Measurements from ENCODE around the gene HECTD4.
"Not testable (repeated sequence)": the region's sequence is repeated elsewhere in the genome, so short reads cannot be mapped to it uniquely, and the experiment has no call there.

The HECTD4 gene

DNA sequence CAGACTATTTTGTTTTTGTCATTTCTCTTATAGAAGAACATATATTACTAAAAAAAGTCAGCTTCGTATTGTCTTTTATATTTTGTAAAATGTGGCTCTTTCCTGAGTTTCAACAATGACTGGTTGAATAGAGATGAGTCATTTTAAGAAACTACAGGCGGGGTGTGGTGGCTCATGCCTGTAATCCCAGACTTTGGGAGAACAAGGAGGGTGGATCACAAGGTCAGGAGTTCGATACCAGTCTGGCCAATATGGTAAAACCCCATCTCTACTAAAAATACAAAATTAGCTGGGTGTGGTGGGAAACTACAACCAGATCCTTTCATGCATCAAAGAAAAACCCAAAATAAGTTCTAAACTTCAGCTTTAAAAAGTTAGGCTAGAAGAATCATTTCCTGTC lies 28.8 kb downstream of the HECTD4 start:
- Histone ChIP-seq H3K9ac (no peak overlapping the region), H3K4me3 (ENCODE audit: low read depth, low read length) (no peak overlapping the region), H3K36me3 (ENCODE audit: control insufficient read depth, insufficient read depth, low read length) (no peaks in the 10 kb centered on the region), H3K4me1 (peaks cover 4% of the 10 kb centered on the region), H3K27ac (no peak overlapping the region), H3K79me2 (peaks cover 50% of the 10 kb centered on the region), H3K9me3 (ENCODE audit: control insufficient read depth, low read length) (no peaks in the 10 kb centered on the region), H3K27me3 (ENCODE audit: control insufficient read depth, insufficient read depth, low read length) (no peaks in the 10 kb centered on the region), H2AFZ (no peak overlapping the region), H3K4me2 (ENCODE audit: low read length) (no peak overlapping the region)
- TF ChIP-seq, protein P1, sequence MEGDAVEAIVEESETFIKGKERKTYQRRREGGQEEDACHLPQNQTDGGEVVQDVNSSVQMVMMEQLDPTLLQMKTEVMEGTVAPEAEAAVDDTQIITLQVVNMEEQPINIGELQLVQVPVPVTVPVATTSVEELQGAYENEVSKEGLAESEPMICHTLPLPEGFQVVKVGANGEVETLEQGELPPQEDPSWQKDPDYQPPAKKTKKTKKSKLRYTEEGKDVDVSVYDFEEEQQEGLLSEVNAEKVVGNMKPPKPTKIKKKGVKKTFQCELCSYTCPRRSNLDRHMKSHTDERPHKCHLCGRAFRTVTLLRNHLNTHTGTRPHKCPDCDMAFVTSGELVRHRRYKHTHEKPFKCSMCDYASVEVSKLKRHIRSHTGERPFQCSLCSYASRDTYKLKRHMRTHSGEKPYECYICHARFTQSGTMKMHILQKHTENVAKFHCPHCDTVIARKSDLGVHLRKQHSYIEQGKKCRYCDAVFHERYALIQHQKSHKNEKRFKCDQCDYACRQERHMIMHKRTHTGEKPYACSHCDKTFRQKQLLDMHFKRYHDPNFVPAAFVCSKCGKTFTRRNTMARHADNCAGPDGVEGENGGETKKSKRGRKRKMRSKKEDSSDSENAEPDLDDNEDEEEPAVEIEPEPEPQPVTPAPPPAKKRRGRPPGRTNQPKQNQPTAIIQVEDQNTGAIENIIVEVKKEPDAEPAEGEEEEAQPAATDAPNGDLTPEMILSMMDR (IDR thresholded peaks at IDR 0.05), result no peak

DNA sequence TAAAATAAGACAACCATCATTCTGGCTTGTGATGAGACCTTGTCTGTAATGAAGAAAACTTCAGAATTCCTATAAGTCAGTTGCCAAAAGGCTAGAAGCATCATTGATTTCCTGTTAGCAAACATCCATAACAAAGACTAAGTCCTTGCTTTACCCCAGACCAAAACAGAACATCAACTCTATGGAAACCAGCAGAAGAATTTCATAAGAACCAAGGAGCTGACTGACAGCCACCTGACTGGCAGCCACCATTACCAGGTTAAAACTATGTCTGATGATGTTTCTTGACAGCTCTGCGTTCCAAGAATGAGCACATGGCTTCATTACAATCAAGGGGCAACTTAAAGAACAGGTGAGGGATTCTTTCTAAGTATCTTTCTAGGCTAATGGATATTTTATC lies 29.3 kb downstream of the HECTD4 start:
- H3K36me3 ChIP-seq (ENCODE audit: control insufficient read depth, insufficient read depth, low read length), result no peaks in the 10 kb centered on the region
- H3K27me3 ChIP-seq (ENCODE audit: control insufficient read depth, insufficient read depth, low read length), result no peaks in the 10 kb centered on the region
- H3K4me3 ChIP-seq (ENCODE audit: low read depth, low read length), result no peak overlapping the region
- H3K9ac ChIP-seq, result no peak overlapping the region
- H3K4me1 ChIP-seq, result peaks cover 4% of the 10 kb centered on the region
- H2AFZ ChIP-seq, result no peak overlapping the region
- TF ChIP-seq, protein P1 (IDR thresholded peaks at IDR 0.05), result no peak
- peaks cover 53% of the 10 kb centered on the region for H3K79me2 ChIP-seq
- H3K4me2 ChIP-seq (ENCODE audit: low read length), result no peak overlapping the region
- no peak overlapping the region for H3K27ac ChIP-seq
- H3K9me3 ChIP-seq (ENCODE audit: control insufficient read depth, low read length), result no peaks in the 10 kb centered on the region

DNA sequence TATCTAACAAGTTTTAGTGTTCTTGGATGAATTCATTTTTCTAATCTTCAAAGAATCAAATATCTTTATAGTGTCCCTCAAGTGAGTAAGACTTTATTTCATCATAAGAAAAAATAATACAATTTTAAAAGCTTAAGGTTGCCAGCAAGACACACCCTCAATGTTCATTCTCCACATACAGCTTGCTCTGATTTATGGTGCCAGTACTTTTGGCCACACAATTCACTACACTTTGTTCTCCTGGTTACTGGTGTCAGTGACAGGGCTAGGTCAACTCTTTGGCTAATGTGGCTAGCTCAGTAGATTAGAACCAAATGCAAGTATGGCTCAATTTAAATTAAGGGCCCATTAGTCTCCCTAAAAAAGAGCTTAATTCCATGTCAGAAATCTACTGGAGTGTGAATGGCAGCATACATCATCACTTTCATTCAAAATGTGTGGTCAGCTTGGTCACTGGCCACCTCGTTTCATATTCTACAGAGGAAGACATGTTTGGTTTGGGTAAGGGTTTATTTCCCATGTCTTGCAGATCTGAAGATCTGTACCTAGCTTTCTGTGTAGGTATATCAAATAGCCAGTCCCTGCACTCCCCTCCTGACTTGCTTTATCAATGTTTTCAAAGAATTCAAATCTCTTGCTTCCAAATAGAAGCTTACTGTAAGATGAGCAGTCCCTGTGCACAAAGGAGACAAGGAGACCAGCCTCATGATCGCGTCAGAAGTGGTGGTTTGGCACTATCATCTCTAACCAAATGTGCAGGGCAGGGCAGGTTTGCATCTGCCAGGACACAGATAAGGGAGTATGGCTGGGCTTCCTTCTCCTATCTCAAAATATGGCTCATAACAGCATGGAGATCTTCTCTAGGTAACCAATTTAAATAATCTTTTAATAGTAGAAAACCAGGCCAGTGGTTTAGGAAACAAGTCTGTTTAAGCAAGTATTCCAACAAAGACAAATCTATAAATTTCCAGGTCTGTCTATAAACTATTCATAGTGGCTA lies 31.3 kb downstream of the HECTD4 start:
- no peaks in the 10 kb centered on the region for H3K36me3 ChIP-seq (ENCODE audit: control insufficient read depth, insufficient read depth, low read length)
- no peaks in the 10 kb centered on the region for H3K9me3 ChIP-seq (ENCODE audit: control insufficient read depth, low read length)
- H2AFZ ChIP-seq, result no peak overlapping the region
- H3K4me3 ChIP-seq (ENCODE audit: low read depth, low read length), result no peak overlapping the region
- peaks cover 4% of the 10 kb centered on the region for H3K4me1 ChIP-seq
- no peaks in the 10 kb centered on the region for H3K27me3 ChIP-seq (ENCODE audit: control insufficient read depth, insufficient read depth, low read length)
- no peak overlapping the region for H3K9ac ChIP-seq
- H3K4me2 ChIP-seq (ENCODE audit: low read length), result no peak overlapping the region
- H3K27ac ChIP-seq, result no peak overlapping the region
- TF ChIP-seq, protein P1 (IDR thresholded peaks at IDR 0.05), result no peak
- H3K79me2 ChIP-seq, result peaks cover 45% of the 10 kb centered on the region

DNA sequence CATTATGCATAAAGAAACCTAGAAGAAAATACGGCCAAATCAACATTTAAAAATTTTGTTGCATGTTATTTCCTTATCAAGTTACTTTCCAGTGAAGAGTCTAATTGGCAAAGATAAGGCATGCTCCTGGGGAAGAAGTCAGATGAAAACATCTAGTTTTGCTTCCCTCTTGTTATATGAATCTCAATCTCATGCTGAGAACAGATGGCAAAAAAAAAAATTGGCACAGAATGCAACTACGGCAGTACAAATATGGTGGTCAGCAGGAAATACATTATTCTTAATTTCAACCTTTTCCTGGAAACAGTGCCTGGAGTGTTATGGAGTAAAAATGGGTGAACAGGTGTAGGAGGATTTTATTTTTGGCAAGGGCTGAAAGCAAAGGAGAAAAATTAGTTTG lies 32.8 kb downstream of the HECTD4 start:
- Histone ChIP-seq H3K27me3 (ENCODE audit: control insufficient read depth, insufficient read depth, low read length) (no peaks in the 10 kb centered on the region), H3K4me1 (peaks cover 4% of the 10 kb centered on the region), H3K9ac (no peak overlapping the region), H2AFZ (no peak overlapping the region), H3K4me2 (ENCODE audit: low read length) (no peak overlapping the region), H3K36me3 (ENCODE audit: control insufficient read depth, insufficient read depth, low read length) (no peaks in the 10 kb centered on the region), H3K79me2 (peaks cover 43% of the 10 kb centered on the region), H3K4me3 (ENCODE audit: low read depth, low read length) (no peak overlapping the region), H3K27ac (no peak overlapping the region), H3K9me3 (ENCODE audit: control insufficient read depth, low read length) (no peaks in the 10 kb centered on the region)
- TF ChIP-seq, protein P1 (IDR thresholded peaks at IDR 0.05), result no peak

DNA sequence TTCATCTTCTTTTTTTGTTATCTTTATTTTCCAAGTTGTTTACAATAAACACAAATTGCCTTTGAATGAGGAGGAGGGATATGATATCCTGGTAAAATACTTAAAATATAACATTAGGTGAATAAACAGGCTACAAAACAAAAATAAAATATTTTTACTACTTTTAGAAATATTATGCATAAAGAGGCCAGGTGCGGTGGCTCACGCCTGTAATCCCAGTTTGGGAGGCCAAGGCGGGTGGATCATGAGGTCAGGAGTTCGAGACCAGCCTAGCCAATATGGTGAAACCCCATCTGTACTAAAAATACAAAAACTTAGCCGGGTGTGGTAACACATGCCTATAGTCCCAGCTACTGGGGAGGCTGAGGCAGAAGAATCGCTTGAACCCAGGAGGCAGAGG lies 33.3 kb downstream of the HECTD4 start:
- not testable (repeated sequence) for H3K9me3 ChIP-seq (ENCODE audit: control insufficient read depth, low read length); H3K36me3 ChIP-seq (ENCODE audit: control insufficient read depth, insufficient read depth, low read length); H2AFZ ChIP-seq; H3K4me3 ChIP-seq (ENCODE audit: low read depth, low read length); H3K27ac ChIP-seq; H3K4me2 ChIP-seq (ENCODE audit: low read length); H3K9ac ChIP-seq; H3K27me3 ChIP-seq (ENCODE audit: control insufficient read depth, insufficient read depth, low read length); H3K4me1 ChIP-seq
- peaks cover 41% of the 10 kb centered on the region for H3K79me2 ChIP-seq

Data from parathyroid adenoma (tissue), 2 donors.